OCI-LY3 (cell line): ENCODE data around the gene SERPINB10.

ENCODE experiments used
- H2AFZ ChIP-seq: fragments of 200-600, 300-600 bp; shearing (Covaris generic); 2 replicates; pipeline ENCODE4 v1.6.0; 2014; ENCODE audit warnings: antibody characterized with exemption, low read depth, low read length
- H3K27ac ChIP-seq: fragments of 200-600, 300-600 bp; sonication (generic); 2 replicates; pipeline ENCODE4 v1.5.1; 2014; ENCODE audit warnings: mild to moderate bottlenecking, low read length, moderate library complexity, mixed read lengths
- H3K27me3 ChIP-seq: fragments of 200-600, 300-600 bp; sonication (generic); 2 replicates; pipeline ENCODE4 v1.6.1; 2014; ENCODE audit warnings: low read depth, low read length, mixed read lengths
- H3K36me3 ChIP-seq: fragments of 200-600, 300-600 bp; sonication (generic); replicated peaks from 2 replicates; pipeline ENCODE3; 2014; ENCODE audit warnings: low read depth, low read length, mixed read lengths
- H3K4me1 ChIP-seq: fragments of 300-600, 200-600 bp; sonication (generic); 2 replicates; pipeline ENCODE4 v1.6.1; 2014; ENCODE audit warnings: low read length, mixed read lengths
- H3K4me2 ChIP-seq: fragments of 200-600, 300-600 bp; sonication (generic); 2 replicates; pipeline ENCODE4 v1.6.1; 2014; ENCODE audit warnings: low read length, mixed read lengths
- H3K4me3 ChIP-seq: fragments of 300-600, 200-600 bp; sonication (generic); 2 replicates; pipeline ENCODE4 v1.5.1; 2014; ENCODE audit warnings: antibody characterized with exemption, mild to moderate bottlenecking, low read length, moderate library complexity
- H3K79me2 ChIP-seq: fragments of 300-600, 200-600 bp; shearing (Covaris generic); 2 replicates; pipeline ENCODE4 v1.6.1; 2014; ENCODE audit warnings: mild to moderate bottlenecking, low read length, mixed read lengths
- H3K9ac ChIP-seq: fragments of 300-600, 200-600 bp; shearing (Covaris generic); 2 replicates; pipeline ENCODE4 v1.6.0; 2014; ENCODE audit warnings: mild to moderate bottlenecking, low read length, moderate library complexity
- H3K9me3 ChIP-seq: fragments of 200-600, 300-600 bp; shearing (Covaris generic); 2 replicates; pipeline ENCODE4 v1.6.1; 2014; ENCODE audit warnings: low read length, mixed read lengths; ENCODE audit not compliant: insufficient read depth
- H4K20me1 ChIP-seq: fragments of 200-600, 300-600 bp; sonication (generic); 2 replicates; pipeline ENCODE4 v1.6.1; 2016; ENCODE audit warnings: low read length, mixed read lengths; ENCODE audit not compliant: insufficient read depth
- CTCF ChIP-seq: fragments of 200-600, 300-600 bp; sonication (generic); IDR thresholded peaks from 2 replicates; pipeline ENCODE4 v1.5.1; 2014; ENCODE audit warnings: antibody characterized with exemption, low read length, low read depth
- EZH2phosphoT487 ChIP-seq: fragments of 200-600 bp; shearing (Covaris generic); IDR thresholded peaks from 2 replicates; pipeline ENCODE4 v1.6.1; 2018; ENCODE audit warnings: antibody characterized with exemption, mixed run types, low read depth

Gene SERPINB10

GRCh38 chr18:63887424-63887823, 20.3 kb upstream of the SERPINB10 start, which contains the start of gene SERPINB2:
TSS of gene SERPINB2 (plus strand) at chr18:63887705. CDS start at chr18:63891445, 3,740 bp downstream.
- Histone ChIP-seq H3K9ac (no peak within 1 kb of the TSS), H3K27me3 (peaks cover 12% of the 10 kb centered on the region), H3K79me2 (no peaks in the 10 kb centered on the region), H3K4me1 (peaks cover 24% of the 10 kb centered on the region), H2AFZ (no peak within 1 kb of the TSS), H3K4me2 (no peak within 1 kb of the TSS), H3K27ac (no peak within 1 kb of the TSS), H3K9me3 (no peaks in the 10 kb centered on the region), H3K36me3 (no peaks in the 10 kb centered on the region), H3K4me3 (no peak within 1 kb of the TSS), H4K20me1 (no peaks in the 10 kb centered on the region)
- no peak for TF ChIP-seq EZH2phosphoT487
- TF ChIP-seq CTCF = no peak

- H3K27me3 ChIP-seq = peaks cover 12% of the 10 kb centered on the region
- H3K9ac ChIP-seq = no peak overlapping the region
- H3K79me2 ChIP-seq = no peaks in the 10 kb centered on the region
- H3K36me3 ChIP-seq = no peaks in the 10 kb centered on the region
- H3K4me2 ChIP-seq = no peak overlapping the region
- no peak overlapping the region for H3K27ac ChIP-seq
- no peaks in the 10 kb centered on the region for H3K9me3 ChIP-seq
- peaks cover 24% of the 10 kb centered on the region for H3K4me1 ChIP-seq
- no peak for TF ChIP-seq CTCF
- TF ChIP-seq EZH2phosphoT487 = no peak
- H3K4me3 ChIP-seq = no peak overlapping the region
- H4K20me1 ChIP-seq = no peaks in the 10 kb centered on the region
- no peak overlapping the region for H2AFZ ChIP-seq
Measured at GRCh38 chr18:63888470-63889190, 19.1 kb upstream of the SERPINB10 start.

- no peak for TF ChIP-seq CTCF
- no peak for TF ChIP-seq EZH2phosphoT487
- Histone ChIP-seq H3K27me3 (peaks cover 10% of the 10 kb centered on the region), H3K27ac (no peak overlapping the region)
Measured at GRCh38 chr18:63889626-63890025, 18.1 kb upstream of the SERPINB10 start.

GRCh38 chr18:63890237-63890949, 17.4 kb upstream of the SERPINB10 start:
- TF ChIP-seq CTCF (no peak), EZH2phosphoT487 (no peak)
- Histone ChIP-seq H3K4me1 (peaks cover 24% of the 10 kb centered on the region), H3K4me2 (peak overlapping the region; percentile 42), H3K79me2 (no peaks in the 10 kb centered on the region), H4K20me1 (no peaks in the 10 kb centered on the region), H3K27ac (no peak overlapping the region), H3K9ac (no peak overlapping the region), H3K4me3 (no peak overlapping the region), H2AFZ (no peak overlapping the region), H3K36me3 (no peaks in the 10 kb centered on the region), H3K27me3 (peaks cover 3% of the 10 kb centered on the region; the same call in 1 of the 2 replicates), H3K9me3 (no peaks in the 10 kb centered on the region)

More at GRCh38 chr18:63889626-63890025, 18.1 kb upstream of the SERPINB10 start:
- Histone ChIP-seq H2AFZ (no peak overlapping the region), H3K4me3 (peak overlapping the region; percentile 8; the same call in 1 of the 2 replicates), H3K9me3 (no peaks in the 10 kb centered on the region), H3K4me1 (peaks cover 24% of the 10 kb centered on the region), H3K9ac (no peak overlapping the region; the same call in 1 of the 2 replicates), H3K36me3 (no peaks in the 10 kb centered on the region), H4K20me1 (no peaks in the 10 kb centered on the region), H3K4me2 (peak overlapping the region; percentile 42), H3K79me2 (no peaks in the 10 kb centered on the region)
